ENCODE data around the gene PBX1.

The PBX1 gene

GRCh38 chr1:164672588-164672987, 113.6 kb downstream of the PBX1 start:
- DNase-seq = no peak

- DNase-seq = no peak
These were observed 114.7 kb downstream of the PBX1 start for GRCh38 chr1:164673584-164674214.

GRCh38 chr1:164675342-164675904, 116.4 kb downstream of the PBX1 start:
- DNase-seq = no peak

- DNase-seq = no peak
These were observed 119.2 kb downstream of the PBX1 start for GRCh38 chr1:164678136-164678700.

GRCh38 chr1:164682570-164682969, 123.6 kb downstream of the PBX1 start:
- DNase-seq = no peak

- DNase-seq = no peak
These were observed 124.3 kb downstream of the PBX1 start for GRCh38 chr1:164683235-164683634.

GRCh38 chr1:164685266-164686035, 126.5 kb downstream of the PBX1 start:
- no peak for DNase-seq

GRCh38 chr1:164687777-164688176, 128.8 kb downstream of the PBX1 start:
- DNase-seq = no peak

- DNase-seq = no peak
These were observed 129.8 kb downstream of the PBX1 start for GRCh38 chr1:164688791-164689190.

- no peak for DNase-seq
These were observed 130.9 kb downstream of the PBX1 start for GRCh38 chr1:164689672-164690511.

- no peak for DNase-seq
These were observed 133.4 kb downstream of the PBX1 start for GRCh38 chr1:164692420-164692819.

GRCh38 chr1:164693564-164694359, 134.8 kb downstream of the PBX1 start:
- no peak for DNase-seq

- DNase-seq = no peak
These were observed 135.5 kb downstream of the PBX1 start for GRCh38 chr1:164694505-164694904.

GRCh38 chr1:164695956-164696665, 137.1 kb downstream of the PBX1 start:
- DNase-seq = no peak

- no peak for DNase-seq
These were observed 141.0 kb downstream of the PBX1 start for GRCh38 chr1:164699815-164700491.

- no peak for DNase-seq
These were observed 141.7 kb downstream of the PBX1 start for GRCh38 chr1:164700683-164701082.

GRCh38 chr1:164701189-164701761, 142.3 kb downstream of the PBX1 start:
- DNase-seq = no peak

- no peak for DNase-seq
These were observed 143.2 kb downstream of the PBX1 start for GRCh38 chr1:164702216-164702615.

- DNase-seq = no peak
These were observed 143.7 kb downstream of the PBX1 start for GRCh38 chr1:164702664-164703063.

- DNase-seq = no peak
These were observed 144.5 kb downstream of the PBX1 start for GRCh38 chr1:164703463-164703862.
